Measurements from ENCODE around the gene ARHGAP24.
A peak's percentile ranks its signal among the peaks of the same experiment; 100 is the strongest.
"Not testable (repeated sequence)": the region's sequence is repeated elsewhere in the genome, so short reads cannot be mapped to it uniquely, and the experiment has no call there.

ARHGAP24 gene

GRCh38 chr4:85915570-85915969 is 440.6 kb downstream of the ARHGAP24 start:
- not testable (repeated sequence) for DNase-seq (ENCODE audit: low read depth)

GRCh38 chr4:85919200-85919887 is 444.4 kb downstream of the ARHGAP24 start:
- no peak for DNase-seq (ENCODE audit: low read depth)

- DNase-seq (ENCODE audit: low read depth): no peak
These were observed 450.1 kb downstream of the ARHGAP24 start for GRCh38 chr4:85925071-85925470.

GRCh38 chr4:85928775-85929591 is 454.0 kb downstream of the ARHGAP24 start:
- peak; percentile 82 for DNase-seq (ENCODE audit: low read depth)

- DNase-seq (ENCODE audit: low read depth): peak; percentile 61
These were observed 455.2 kb downstream of the ARHGAP24 start for GRCh38 chr4:85929961-85930665.

- DNase-seq (ENCODE audit: low read depth): peak; percentile 87
These were observed 457.7 kb downstream of the ARHGAP24 start for GRCh38 chr4:85932500-85933290.

DNA sequence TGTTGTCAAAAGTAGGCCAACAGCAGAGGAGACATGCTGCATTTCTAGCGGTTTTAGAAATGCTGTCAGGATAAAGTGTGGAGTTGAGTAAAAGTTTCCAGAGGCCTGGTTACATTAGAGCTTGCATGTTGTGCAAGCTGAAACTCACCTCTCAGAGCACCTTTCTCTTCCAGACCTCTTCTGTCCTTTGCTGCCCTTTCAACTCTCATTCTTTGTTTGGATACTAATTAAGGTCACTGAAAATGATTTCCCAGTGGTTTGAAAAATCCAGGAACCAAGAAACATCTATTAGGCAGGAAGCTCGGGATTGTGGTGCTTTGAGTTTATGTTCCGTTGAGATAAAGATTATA is 458.3 kb downstream of the ARHGAP24 start:
- no peak for DNase-seq (ENCODE audit: low read depth)

GRCh38 chr4:85937507-85937906 is 462.6 kb downstream of the ARHGAP24 start:
- DNase-seq (ENCODE audit: low read depth): no peak

DNA sequence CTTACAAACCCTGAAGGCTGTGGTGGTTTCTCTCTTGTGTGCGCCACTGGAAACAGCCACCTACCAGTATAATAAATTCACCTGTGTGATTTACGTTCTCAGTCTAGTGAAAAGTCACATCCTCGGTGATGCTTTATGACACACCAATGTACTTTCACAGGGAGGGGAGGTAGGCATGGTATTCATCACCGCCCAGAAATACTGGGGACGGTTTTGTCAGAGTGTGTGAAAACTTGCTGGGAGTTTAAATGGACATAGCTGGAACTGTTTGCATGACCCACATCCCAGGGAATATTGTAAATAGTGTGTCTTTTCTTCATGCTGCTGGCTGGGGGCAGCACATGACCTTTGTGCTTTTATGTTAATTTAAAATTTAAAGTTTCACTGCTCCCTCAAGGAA is 463.1 kb downstream of the ARHGAP24 start:
- no peak for DNase-seq (ENCODE audit: low read depth)

DNA sequence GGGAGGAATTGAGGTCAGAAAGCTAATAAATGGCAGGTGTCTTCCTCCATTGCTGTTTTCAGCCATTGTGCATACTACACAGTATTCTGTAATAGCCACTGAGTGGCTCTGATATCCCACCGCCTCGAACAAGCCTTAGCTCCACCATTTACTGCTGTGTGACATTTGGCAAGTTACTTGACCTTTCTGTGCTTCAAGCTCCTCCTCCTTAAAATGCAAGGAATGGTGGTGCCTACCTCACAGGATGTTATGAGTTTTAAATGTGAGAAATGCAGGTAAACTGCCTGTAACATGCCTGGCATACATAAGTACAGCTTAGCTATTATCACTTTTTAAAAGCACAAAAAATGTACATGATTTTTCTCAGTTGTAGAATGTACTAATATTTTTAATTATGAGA is 464.0 kb downstream of the ARHGAP24 start:
- no peak for DNase-seq (ENCODE audit: low read depth)

- DNase-seq (ENCODE audit: low read depth): peak; percentile 11
These were observed 464.6 kb downstream of the ARHGAP24 start for GRCh38 chr4:85939595-85939994.

DNA sequence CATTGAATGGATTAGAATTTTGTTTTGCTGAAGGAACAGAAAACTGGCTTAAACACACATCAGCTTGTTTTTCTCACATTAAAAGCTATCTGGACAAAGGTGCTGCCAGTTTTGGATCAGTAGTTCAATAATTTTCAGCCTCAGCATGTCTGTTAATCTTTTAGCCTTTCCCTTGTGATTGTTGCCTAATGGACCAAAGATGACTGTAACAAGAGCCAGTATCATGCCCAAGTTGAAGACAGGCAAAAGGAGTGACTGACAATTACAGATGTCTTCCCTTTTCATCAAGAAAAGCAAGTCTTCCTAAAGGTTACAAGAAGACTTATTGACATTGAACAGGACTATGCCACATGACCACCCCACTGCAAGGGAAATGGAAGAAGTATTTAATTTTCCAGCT is 465.2 kb downstream of the ARHGAP24 start:
- no peak for DNase-seq (ENCODE audit: low read depth)

GRCh38 chr4:85942107-85942506 is 467.2 kb downstream of the ARHGAP24 start:
- no peak for DNase-seq (ENCODE audit: low read depth)

- peak; percentile 52 for DNase-seq (ENCODE audit: low read depth)
These were observed 471.9 kb downstream of the ARHGAP24 start for GRCh38 chr4:85946821-85947220.

GRCh38 chr4:85951099-85951498 is 476.1 kb downstream of the ARHGAP24 start:
- DNase-seq (ENCODE audit: low read depth): no peak

GRCh38 chr4:85952528-85952927 is 477.6 kb downstream of the ARHGAP24 start:
- DNase-seq (ENCODE audit: low read depth): peak; percentile 83

GRCh38 chr4:85952972-85953650 is 478.2 kb downstream of the ARHGAP24 start:
- peak; percentile 18 for DNase-seq (ENCODE audit: low read depth)

- DNase-seq (ENCODE audit: low read depth): peak; percentile 90
These were observed 478.7 kb downstream of the ARHGAP24 start for GRCh38 chr4:85953651-85954018.

- DNase-seq (ENCODE audit: low read depth): peak; percentile 85
These were observed 480.8 kb downstream of the ARHGAP24 start for GRCh38 chr4:85955620-85956292.

DNA sequence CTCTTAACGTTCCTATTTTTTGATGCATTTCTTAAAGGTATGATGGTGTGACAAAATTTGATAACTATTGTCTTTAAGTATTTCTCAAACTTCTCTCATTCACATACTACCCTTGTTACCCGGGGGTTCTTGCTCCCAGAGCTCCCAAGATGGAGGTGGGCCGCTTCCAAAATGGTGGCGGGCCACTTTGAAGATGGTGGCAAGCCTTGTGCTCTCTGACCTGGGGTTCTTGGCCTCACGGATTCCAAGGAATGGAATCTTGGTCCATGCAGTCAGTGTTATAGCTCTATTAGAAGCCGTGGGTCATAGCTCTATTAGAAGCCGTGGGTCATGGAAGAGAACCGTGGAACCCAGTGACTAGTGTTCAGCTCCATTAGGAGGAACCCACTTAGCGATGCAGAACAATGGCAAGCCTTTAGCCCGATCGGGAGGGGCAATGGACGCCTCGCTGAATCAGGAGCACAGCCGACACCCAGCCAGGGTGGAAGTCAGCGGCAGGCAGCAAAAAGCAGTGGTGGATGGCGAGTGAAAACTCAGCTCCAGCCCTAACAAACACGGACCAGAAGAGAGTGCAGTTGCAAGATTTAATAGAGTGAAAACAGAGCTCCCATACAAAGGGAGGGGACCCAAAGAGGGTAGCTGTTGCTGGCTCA is 481.5 kb downstream of the ARHGAP24 start:
- DNase-seq (ENCODE audit: low read depth): no peak

All from EH (cell line).